NCI-H460 (cell line): Measurements from ENCODE around the gene TOM1L2. TPM values are rescaled to one million over a fixed set of nuclear protein-coding genes. Genes with fewer than 3 reads are reported as not detected.

Experiments used
- DNase-seq: peaks from one replicate; pipeline ENCODE4 v3.0.0-alpha.2; 2016; ENCODE audit warnings: low read depth; ENCODE audit errors: extremely low read depth
- total RNA-seq: library from RNA; depleted of rRNA; stranded (reverse); fragments of >200 nt; shearing (Covaris generic); gene quantifications from 2 replicates; pipeline ENCODE4 v1.2.3, GENCODE V29; 2014

Gene TOM1L2
- total RNA-seq, 1 experiment from 2014 or later: 9.7 TPM

DNA sequence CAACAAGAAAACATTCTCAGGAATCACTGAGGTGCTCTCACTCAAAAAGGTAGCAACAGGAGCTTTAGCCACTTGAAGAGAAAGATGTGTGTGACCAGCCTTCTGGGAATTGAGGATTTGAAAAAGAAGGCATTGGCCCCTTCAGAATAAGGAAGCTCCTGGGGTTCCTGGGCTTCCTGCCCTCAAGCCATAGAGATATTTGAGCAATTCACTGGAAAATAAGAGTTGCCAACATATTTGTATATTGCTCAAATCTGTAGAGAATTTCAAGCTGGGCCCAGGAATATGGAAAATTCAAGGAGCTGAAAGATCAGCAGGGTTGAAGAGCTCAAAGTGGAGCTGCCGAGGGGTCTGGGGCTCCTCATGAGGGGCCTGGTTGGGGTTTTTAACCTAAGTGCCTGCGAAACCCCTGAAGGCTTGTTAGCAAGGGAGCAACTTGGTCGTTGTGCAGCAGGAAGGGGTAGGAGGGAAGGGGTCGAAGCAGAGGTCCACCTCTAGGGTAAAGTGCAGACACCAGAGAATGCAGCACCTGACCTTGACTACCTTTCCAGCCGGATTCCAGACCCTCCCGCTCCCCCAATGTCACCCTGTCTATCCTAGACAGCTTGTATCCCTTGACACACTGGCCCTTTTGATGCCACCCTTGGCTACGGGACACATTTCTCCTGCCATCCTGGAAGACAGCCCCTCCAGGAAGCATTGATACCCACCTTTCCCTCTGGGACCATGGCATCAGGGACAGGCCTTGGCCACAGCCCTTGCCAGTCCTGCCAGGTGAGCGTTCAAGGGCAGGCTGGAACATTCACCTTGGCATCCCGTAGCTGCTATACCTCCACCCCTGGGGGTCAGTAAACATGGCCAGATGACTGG is 67.8 kb downstream of the TOM1L2 start:
- no peak for DNase-seq

DNA sequence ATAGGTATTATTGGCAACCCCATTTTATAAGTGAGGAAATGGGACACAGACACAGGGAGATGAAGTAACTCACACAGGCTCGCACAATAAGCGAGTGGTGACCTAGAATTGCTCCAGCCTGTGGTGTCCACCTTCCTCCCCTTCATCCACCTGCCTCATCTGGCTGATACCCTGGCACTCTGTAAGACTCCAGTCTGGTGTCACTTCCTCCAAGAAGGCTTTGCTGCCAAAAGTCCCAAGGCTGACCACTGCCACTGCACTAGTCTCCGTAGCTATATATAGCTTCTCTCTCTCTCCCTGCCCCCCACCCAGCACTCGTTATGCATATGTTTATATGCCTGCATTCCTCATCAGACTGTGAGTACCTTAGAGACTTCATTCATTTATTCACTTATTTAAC is 69.3 kb downstream of the TOM1L2 start:
- no peak for DNase-seq

GRCh38 chr17:17902376-17902775 is 69.8 kb downstream of the TOM1L2 start:
- DNase-seq: no peak

- peak; percentile 38 for DNase-seq
Observed at GRCh38 chr17:17900615-17901520, 71.3 kb downstream of the TOM1L2 start.

GRCh38 chr17:17899486-17899885 is 72.7 kb downstream of the TOM1L2 start:
- DNase-seq: no peak

GRCh38 chr17:17898673-17899072 is 73.5 kb downstream of the TOM1L2 start:
- no peak for DNase-seq

DNA sequence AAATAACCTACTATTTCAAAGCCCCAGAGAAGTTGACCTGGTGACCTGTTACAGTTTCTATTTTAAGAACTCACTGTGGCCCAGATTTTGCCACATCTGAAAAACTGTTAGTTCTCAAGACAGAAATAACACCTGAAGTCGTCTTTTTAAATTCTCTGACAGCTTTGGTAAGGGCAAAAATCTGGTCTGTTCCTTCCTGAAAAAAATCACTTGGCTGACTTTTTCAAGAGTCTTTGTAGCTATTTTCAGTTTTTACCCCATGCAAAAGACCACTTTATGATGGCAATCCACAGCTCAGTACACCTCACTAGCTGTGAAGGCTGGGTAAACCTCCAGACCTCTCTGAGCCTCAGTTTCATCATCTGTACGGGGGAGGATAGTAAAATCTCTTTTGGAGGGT is 74.8 kb downstream of the TOM1L2 start:
- no peak for DNase-seq

GRCh38 chr17:17896746-17897145 is 75.5 kb downstream of the TOM1L2 start:
- DNase-seq: no peak

- DNase-seq: no peak
Observed at GRCh38 chr17:17893801-17894644, 78.2 kb downstream of the TOM1L2 start.

DNA sequence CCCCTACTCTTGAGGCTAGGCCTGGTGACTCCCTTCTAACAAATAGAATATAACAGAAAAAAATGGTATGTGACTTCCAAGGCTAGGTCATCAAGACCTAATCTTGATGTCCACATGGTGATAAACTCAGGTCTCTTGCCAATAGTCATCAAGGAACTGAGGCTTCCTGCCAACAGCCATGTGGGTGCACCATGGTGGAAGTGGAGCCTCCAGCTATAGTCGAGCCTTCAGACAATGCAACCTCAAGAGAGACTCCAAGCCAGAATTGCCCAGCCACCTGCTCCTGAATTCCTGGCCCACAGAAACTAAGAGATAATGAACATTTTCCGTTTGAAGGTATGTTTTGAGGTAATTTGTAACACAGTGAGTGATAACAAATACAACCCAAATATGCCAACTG is 79.5 kb downstream of the TOM1L2 start:
- no peak for DNase-seq

DNA sequence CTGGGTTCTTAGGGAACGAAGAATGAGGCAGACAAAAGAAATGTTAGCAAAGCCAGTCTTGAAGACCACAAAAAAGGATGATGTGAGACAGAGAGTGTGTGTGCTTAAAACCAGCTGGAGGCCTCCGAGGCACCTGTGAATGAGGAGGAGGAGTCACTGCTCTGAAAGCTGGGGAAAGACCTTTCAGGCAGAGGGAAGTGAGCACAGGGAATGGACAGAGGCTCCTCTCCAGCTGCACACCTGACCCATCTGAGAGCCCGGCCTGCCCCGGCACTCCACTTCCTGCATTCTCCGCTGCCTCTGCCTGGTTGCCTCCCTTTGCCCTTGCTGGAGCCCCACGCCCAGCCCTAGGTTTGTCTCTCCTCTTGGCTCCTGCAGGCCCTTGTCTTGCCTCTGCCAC is 80.2 kb downstream of the TOM1L2 start:
- no peak for DNase-seq

DNA sequence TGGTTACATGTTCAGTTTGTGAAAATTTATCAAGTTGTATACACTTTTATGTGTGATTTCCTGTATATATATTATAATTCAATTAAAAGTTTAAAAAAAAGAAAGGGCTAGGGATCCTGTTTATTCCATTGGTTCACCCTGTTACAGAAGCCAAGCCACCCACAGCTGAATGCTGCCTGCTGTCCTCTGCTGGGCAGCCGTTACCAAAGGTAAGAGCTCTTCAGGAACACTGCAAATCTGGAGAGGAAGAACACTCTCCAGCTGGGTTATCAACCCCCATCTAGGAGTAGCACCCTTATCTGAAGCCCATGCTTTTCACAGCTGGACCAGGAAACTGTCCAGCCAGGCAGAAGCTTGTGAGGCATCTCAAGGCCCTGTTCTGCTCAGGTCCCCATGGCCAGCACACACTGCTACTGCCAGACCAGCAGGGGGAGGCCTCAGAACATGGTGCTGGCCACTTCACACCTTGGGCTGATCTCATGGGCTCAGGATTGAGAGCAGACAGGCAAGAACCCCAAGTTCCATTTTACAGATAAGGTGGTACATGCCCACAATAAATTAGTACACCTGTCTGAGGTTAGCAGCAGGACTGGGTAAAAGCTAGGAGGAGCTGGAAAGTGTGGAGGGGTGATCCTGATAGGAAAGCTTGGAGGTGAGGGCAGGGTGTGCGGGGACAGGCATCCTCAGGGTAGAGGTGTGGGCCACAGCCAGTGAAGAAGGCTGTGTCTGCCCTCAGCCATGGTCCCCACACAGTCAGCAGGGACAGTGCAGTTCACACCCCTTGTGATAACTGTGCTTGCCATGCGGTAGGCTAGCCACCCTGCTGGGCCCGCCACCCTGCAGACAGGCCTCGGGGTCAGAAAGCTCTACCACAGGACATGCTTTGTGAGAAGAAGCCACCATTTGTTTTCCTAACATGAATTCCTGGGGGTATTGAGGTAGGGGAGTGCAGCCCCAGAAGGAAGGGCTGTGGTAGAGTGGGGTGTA is 81.1 kb downstream of the TOM1L2 start:
- DNase-seq: peak; percentile 52

- DNase-seq: no peak
Observed at GRCh38 chr17:17889922-17890321, 82.3 kb downstream of the TOM1L2 start.

GRCh38 chr17:17888821-17889220 is 83.4 kb downstream of the TOM1L2 start:
- no peak for DNase-seq

DNA sequence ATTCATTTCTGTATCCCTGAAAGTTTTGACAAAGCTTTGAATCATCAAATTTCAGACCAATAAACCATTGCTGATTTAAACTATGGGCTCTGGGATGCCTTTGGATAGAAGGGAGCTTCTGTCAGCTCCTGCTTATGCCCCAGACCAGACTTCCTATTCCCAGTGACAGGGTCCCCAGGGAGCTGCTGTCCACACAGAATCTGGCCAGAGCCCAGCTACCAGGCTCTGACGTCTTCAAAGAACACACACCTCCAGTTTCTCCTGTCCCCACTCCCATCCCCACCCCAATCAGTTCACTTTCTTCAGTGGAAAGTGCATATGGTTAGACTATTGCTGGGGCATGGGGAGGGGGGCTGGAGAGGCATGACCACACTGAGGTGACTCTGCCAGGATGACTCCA is 83.8 kb downstream of the TOM1L2 start:
- DNase-seq: no peak

DNA sequence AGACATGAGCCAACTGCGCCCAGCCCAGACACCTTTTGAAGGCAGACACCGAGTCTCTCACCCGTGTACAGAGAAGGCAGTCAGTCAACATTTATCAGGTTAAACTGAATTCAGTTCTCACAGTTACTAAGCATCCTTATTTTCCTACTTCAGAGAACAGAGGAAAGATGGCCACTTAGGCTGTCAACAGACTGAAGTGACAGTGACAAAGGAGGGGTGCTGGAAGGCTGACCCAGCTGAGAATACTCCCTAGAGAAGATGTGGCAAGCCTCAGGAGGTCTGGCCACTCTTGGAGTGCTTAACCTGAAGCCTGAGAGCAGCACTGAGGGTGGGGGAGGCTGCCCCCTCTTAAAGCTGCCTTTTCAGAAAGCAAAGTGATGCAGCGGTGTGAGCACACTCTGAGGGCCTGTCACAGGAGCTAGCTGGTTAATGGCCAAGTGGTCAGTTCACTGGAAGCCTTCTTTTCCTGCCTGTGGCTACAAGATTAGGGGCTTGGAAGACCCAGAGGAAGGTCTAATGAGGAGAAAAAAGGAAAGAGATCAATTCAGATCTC is 84.4 kb downstream of the TOM1L2 start:
- DNase-seq: no peak

DNA sequence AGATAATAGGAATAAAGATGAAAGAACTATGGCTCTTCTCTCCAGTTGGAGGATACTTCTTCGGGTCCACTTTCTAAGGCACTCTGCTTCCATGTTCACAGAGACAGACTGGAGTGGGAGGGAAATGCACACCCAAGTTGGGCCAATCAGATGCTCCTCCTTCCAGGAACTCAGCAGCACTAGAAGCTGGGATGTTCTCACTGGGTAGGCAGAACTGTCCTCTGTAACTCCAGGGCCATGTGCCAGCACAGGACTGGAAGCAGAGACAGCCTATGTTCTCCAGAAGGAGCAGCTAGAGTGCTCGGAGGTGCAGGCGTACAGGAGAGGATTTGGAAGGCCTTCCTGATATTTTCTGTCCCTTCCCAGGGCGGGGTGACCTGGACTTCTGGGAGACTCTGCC is 85.5 kb downstream of the TOM1L2 start:
- no peak for DNase-seq

DNA sequence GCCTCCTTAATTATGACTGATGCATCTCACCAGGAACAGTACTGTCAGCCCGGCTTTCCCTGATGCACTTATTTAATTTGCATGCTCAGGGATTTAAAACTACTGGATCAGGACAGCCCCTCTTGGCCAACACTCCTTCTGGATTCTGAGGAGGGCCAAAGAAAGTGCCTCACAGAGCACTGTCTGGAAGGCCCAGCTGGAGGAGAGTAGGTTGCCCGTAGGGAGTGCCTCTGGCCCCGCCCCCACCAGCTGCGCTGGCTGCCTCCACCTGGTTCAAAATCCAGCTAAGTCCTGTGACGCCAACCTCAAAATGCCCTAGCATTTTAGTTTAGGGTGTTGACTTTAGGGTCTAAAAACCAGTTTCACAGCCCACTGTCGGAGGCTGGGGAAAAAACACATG is 86.0 kb downstream of the TOM1L2 start:
- DNase-seq: no peak
